ENCODE results near the gene LPIN1. TPM values are rescaled to one million over a fixed set of nuclear protein-coding genes. Genes with fewer than 3 reads are reported as not detected.
A peak's percentile ranks its signal among the peaks of the same experiment; 100 is the strongest.

LPIN1 gene
- total and polyA plus RNA-seq, 7 experiments from 2014 or later = 25.5 to 88.1 (median 70.6) TPM

DNA sequence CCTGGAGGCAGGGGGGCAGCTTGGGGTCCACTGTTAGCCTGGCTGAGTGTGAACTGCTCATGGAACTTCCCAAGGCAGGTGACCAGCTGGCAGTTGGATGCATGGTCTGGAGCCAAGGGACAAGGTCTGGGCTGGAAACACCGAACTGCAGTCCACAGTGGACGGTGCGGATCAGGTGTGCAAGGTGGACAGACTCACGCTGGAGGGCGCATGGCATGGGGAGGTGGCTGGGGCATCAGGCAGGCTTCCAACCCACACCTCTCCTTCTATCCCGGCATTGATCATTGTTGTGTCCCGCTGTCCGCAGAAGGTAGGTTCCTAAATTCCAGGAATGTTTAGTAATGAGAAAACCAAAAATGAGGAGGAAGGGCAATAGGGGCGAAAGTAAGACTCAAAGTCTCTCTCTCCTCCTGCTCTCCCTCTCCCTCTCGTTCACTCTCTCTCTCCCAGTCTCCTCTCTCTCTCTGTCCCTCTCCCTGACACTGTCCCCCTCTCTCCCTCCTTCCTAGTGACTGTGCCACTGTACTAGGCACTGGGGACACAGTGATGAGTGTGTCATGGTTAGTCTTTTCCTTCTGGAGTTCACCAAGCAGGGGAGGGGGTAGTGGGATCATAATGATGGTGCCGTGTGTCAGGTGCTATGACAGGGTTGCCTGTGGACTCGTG is 30.3 kb upstream of the LPIN1 start:
- ATAC-seq (no peak), DNase-seq (no peak)
- intact Hi-C loops (cut with micrococcal nuclease) = no loop called here
- ChIA-PET POLR2A (no interaction called here), CTCF (no interaction called here)
- Mint-ChIP-seq H3K9me3 (no peaks in the 10 kb centered on the region), H3K27me3 (peaks cover 5 to 30% (median 10%) of the 10 kb centered on the region in 5 donors), H3K4me3 (no peak overlapping the region), H3K4me1 (peaks cover 0 to 9% (median 0%) of the 10 kb centered on the region in 7 donors), H3K27ac (no peak overlapping the region), H3K36me3 (no peaks in the 10 kb centered on the region)
- H3K9me3 ChIP-seq (ENCODE audit: control insufficient read depth in 2 of 3, low read length in 3 of 3) = no peaks in the 10 kb centered on the region
- no peaks in the 10 kb centered on the region for H3K27me3 ChIP-seq (ENCODE audit: control insufficient read depth in 2 of 2, insufficient read depth in 2 of 2, low read length in 2 of 2)
- no peaks in the 10 kb centered on the region for H3K4me1 ChIP-seq (ENCODE audit: control insufficient read depth in 2 of 2, insufficient read depth in 2 of 2, low read length in 2 of 2)
- H3K36me3 ChIP-seq (ENCODE audit: control insufficient read depth in 2 of 3, insufficient read depth in 3 of 3, low read length in 3 of 3) = no peaks in the 10 kb centered on the region
- no peak overlapping the region for H3K27ac ChIP-seq (ENCODE audit: low read depth, low read length)
- no peak overlapping the region for H3K4me3 ChIP-seq (ENCODE audit: low read length)

DNA sequence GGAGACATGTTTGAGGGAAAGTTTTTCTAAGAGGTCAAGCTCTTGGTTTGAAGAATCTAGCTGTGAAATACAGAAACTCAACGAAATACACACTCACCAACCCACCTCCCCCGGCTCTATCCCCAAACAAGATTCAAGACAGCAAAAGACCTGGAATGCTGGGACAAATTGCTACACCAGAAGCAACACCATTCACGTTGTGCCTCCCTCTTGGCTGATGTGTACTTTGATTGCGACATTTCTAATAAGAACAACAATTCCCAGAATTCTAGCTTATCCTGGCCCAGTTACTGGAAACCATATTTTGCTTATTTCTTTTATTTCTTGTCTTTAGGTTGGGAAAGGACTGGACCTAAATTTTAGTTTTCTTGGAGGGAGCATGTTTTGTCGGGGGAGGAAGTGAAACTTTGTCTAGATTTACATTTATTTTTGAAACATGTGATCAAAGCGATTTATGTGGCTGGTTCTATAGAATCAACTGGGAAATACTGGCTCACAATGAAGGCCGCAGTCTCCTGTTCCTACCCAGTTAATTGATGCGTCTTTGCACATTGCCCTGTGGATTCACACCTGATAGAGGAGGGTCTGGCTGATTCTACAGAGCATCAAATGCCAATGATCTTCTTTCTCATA is 29.6 kb upstream of the LPIN1 start:
- intact Hi-C loops (cut with micrococcal nuclease) = no loop called here
- peaks cover 0 to 9% (median 0%) of the 10 kb centered on the region in 7 donors for H3K4me1 Mint-ChIP-seq
- peaks cover 5 to 29% (median 10%) of the 10 kb centered on the region in 5 donors for H3K27me3 Mint-ChIP-seq
- H3K9me3 ChIP-seq (ENCODE audit: control insufficient read depth in 2 of 3, low read length in 3 of 3) = no peaks in the 10 kb centered on the region
- ChIA-PET CTCF (no interaction called here), POLR2A (no interaction called here)
- no peaks in the 10 kb centered on the region for H3K9me3 Mint-ChIP-seq
- ATAC-seq = no peak
- H3K4me3 ChIP-seq (ENCODE audit: low read length) = no peak overlapping the region
- no peaks in the 10 kb centered on the region for H3K36me3 ChIP-seq (ENCODE audit: control insufficient read depth in 2 of 3, insufficient read depth in 3 of 3, low read length in 3 of 3)
- H3K27ac Mint-ChIP-seq = no peak overlapping the region
- no peaks in the 10 kb centered on the region for H3K36me3 Mint-ChIP-seq
- no peaks in the 10 kb centered on the region for H3K4me1 ChIP-seq (ENCODE audit: control insufficient read depth in 2 of 2, insufficient read depth in 2 of 2, low read length in 2 of 2)
- no peak overlapping the region for H3K4me3 Mint-ChIP-seq
- no peak overlapping the region for H3K27ac ChIP-seq (ENCODE audit: low read depth, low read length)
- DNase-seq = no peak
- H3K27me3 ChIP-seq (ENCODE audit: control insufficient read depth in 2 of 2, insufficient read depth in 2 of 2, low read length in 2 of 2) = no peaks in the 10 kb centered on the region

DNA sequence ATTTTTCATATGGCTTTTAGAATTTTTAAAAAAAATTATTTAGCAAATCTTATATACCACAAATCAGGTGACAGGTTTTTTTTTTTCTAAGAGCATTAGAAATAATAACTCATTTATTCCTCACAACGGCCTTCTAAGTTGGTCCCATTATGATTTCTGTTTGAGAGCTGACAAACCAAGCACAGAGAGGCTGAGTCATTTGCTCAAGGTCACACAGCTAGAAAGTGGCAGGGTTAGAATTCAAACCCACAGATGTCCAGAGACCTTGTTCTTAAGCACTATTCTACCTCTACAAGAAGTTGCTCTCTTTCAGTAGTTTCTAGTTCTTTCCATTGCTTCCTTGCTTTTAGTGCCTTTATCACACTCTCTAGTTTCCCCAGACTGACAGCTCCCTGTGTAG is 28.8 kb upstream of the LPIN1 start:
- H3K27me3 ChIP-seq (ENCODE audit: control insufficient read depth in 2 of 2, insufficient read depth in 2 of 2, low read length in 2 of 2) = no peaks in the 10 kb centered on the region
- ATAC-seq (no peak), DNase-seq (no peak)
- intact Hi-C loops (cut with micrococcal nuclease) = no loop called here
- peak overlapping the region in 2 of 9 donors; percentile 9 to 16 for H3K27ac Mint-ChIP-seq
- no peaks in the 10 kb centered on the region for H3K36me3 Mint-ChIP-seq
- no peaks in the 10 kb centered on the region for H3K4me1 ChIP-seq (ENCODE audit: control insufficient read depth in 2 of 2, insufficient read depth in 2 of 2, low read length in 2 of 2)
- peaks cover 5 to 29% (median 10%) of the 10 kb centered on the region in 5 donors for H3K27me3 Mint-ChIP-seq
- H3K27ac ChIP-seq (ENCODE audit: low read depth, low read length) = no peak overlapping the region
- ChIA-PET POLR2A (no interaction called here), CTCF (no interaction called here)
- H3K4me3 ChIP-seq (ENCODE audit: low read length) = no peak overlapping the region
- no peaks in the 10 kb centered on the region for H3K36me3 ChIP-seq (ENCODE audit: control insufficient read depth in 2 of 3, insufficient read depth in 3 of 3, low read length in 3 of 3)
- no peaks in the 10 kb centered on the region for H3K9me3 Mint-ChIP-seq
- H3K9me3 ChIP-seq (ENCODE audit: control insufficient read depth in 2 of 3, low read length in 3 of 3) = no peaks in the 10 kb centered on the region
- peaks cover 0 to 9% (median 0%) of the 10 kb centered on the region in 7 donors for H3K4me1 Mint-ChIP-seq
- no peak overlapping the region for H3K4me3 Mint-ChIP-seq

DNA sequence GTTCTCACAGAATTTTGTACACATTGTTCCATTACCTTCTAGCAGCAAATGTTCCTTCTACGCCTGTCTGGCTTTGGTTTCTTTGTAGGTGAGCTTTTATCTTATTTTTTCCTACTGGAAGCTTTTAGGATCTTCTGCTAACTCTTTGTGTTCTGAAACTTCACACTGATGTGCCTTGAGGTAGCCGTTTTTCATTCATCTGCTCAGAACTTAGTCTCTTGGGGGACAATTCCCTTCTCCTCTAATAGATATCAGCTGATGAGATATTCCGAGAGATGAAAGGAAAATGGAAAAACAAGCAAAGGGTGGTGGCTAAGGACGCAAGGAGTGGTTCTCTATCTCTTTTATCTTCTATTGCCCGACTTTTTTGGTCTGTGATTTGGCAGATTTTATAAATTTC is 27.8 kb upstream of the LPIN1 start:
- Mint-ChIP-seq H3K27me3 (peaks cover 5 to 33% (median 10%) of the 10 kb centered on the region in 5 donors), H3K4me3 (no peak overlapping the region), H3K27ac (no peak overlapping the region), H3K4me1 (peaks cover 0 to 9% (median 0%) of the 10 kb centered on the region in 7 donors), H3K36me3 (no peaks in the 10 kb centered on the region), H3K9me3 (no peaks in the 10 kb centered on the region)
- ChIA-PET CTCF (no interaction called here), POLR2A (no interaction called here)
- H3K27ac ChIP-seq (ENCODE audit: low read depth, low read length) = no peak overlapping the region
- DNase-seq (no peak), ATAC-seq (no peak)
- no peak overlapping the region for H3K4me3 ChIP-seq (ENCODE audit: low read length)
- no peaks in the 10 kb centered on the region for H3K36me3 ChIP-seq (ENCODE audit: control insufficient read depth in 2 of 3, insufficient read depth in 3 of 3, low read length in 3 of 3)
- intact Hi-C loops (cut with micrococcal nuclease) = no loop called here
- H3K4me1 ChIP-seq (ENCODE audit: control insufficient read depth in 2 of 2, insufficient read depth in 2 of 2, low read length in 2 of 2) = no peaks in the 10 kb centered on the region
- H3K27me3 ChIP-seq (ENCODE audit: control insufficient read depth in 2 of 2, insufficient read depth in 2 of 2, low read length in 2 of 2) = no peaks in the 10 kb centered on the region
- no peaks in the 10 kb centered on the region for H3K9me3 ChIP-seq (ENCODE audit: control insufficient read depth in 2 of 3, low read length in 3 of 3)

DNA sequence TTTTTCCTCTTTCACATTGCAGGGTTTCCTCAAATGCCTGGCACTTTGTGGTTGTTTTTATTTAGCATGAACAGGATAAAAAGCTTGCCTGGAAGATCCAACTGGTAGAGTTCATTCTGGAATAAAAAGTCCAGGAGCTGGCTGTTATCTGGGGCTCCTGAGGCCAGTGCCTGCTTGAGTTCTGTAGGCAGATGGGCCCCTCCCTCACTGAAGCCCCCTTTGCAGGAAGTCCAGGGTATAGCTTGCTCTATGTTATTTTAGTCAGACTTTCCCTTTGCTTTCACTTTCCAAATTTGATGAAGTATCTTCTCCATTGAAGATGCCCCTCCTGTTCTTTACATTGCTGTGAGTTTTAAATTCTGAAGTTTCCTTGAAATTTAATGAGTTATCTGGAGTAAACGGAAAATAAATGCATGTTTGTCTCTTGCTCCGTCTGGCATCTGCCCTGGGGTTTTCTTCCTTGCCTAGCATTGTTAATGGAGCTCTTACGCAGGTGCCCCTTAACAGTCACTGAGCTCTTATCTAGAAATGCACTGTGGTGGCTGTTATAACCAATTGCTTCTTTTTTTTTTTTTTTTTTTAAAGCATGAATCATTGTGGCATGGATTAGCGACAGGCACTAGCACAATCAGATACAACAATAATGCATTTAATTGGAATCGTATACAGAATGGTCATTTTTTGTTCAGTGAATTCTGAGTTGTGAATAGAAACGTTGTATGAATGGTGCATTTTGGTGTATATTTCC is 27.0 kb upstream of the LPIN1 start:
- Histone ChIP-seq H3K9me3 (ENCODE audit: control insufficient read depth in 2 of 3, low read length in 3 of 3) (no peaks in the 10 kb centered on the region), H3K4me3 (ENCODE audit: low read length) (no peak overlapping the region), H3K27ac (ENCODE audit: low read depth, low read length) (no peak overlapping the region), H3K4me1 (ENCODE audit: control insufficient read depth in 2 of 2, insufficient read depth in 2 of 2, low read length in 2 of 2) (no peaks in the 10 kb centered on the region), H3K36me3 (ENCODE audit: control insufficient read depth in 2 of 3, insufficient read depth in 3 of 3, low read length in 3 of 3) (no peaks in the 10 kb centered on the region), H3K27me3 (ENCODE audit: control insufficient read depth in 2 of 2, insufficient read depth in 2 of 2, low read length in 2 of 2) (no peaks in the 10 kb centered on the region)
- Mint-ChIP-seq H3K27ac (no peak overlapping the region), H3K4me1 (peaks cover 0 to 9% (median 0%) of the 10 kb centered on the region in 7 donors), H3K27me3 (peaks cover 5 to 38% (median 10%) of the 10 kb centered on the region in 5 donors), H3K4me3 (peak overlapping the region in 9 of 10 donors; percentile 12 to 83 (median 53)), H3K9me3 (no peaks in the 10 kb centered on the region), H3K36me3 (no peaks in the 10 kb centered on the region)
- no peak for ATAC-seq
- CTCF ChIA-PET = interaction anchor here (0.7 kb wide), 1 partner anchor 60 kb away, joined by 3 read pairs; no protein-coding TSS in a partner anchor
- POLR2A ChIA-PET = no interaction called here
- intact Hi-C loops (cut with micrococcal nuclease) = no loop called here
- no peak for DNase-seq

DNA sequence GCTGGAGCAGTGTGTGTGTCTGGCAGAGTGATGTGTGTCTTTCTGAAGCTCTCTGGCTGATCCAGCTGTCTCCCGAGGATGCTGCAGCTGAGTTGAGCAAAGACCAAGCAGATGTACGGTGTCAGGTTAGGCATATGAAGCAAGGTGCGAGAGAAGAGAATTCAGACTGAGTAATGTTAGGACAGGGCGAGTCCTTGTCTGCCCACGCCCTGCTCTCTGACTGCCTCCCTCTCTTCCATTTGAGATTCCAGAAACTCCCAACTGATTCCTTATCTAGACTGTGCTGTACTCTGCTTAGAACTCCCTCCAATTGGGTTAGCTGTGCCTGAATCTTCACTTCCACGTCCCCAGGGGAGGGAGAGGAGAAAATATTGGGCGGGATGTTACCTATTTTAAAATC is 25.7 kb upstream of the LPIN1 start:
- no peaks in the 10 kb centered on the region for H3K9me3 ChIP-seq (ENCODE audit: control insufficient read depth in 2 of 3, low read length in 3 of 3)
- no peaks in the 10 kb centered on the region for H3K36me3 Mint-ChIP-seq
- no peak overlapping the region for H3K4me3 ChIP-seq (ENCODE audit: low read length)
- H3K27me3 Mint-ChIP-seq = peaks cover 5 to 38% (median 10%) of the 10 kb centered on the region in 5 donors
- ChIA-PET POLR2A (interaction anchor here (1.1 kb wide), 1 partner anchor 54 kb away, joined by 3 read pairs; no protein-coding TSS in a partner anchor), CTCF (no interaction called here)
- intact Hi-C loops (cut with micrococcal nuclease) = no loop called here
- H3K27ac ChIP-seq (ENCODE audit: low read depth, low read length) = no peak overlapping the region
- no peak for DNase-seq
- ATAC-seq = no peak
- H3K4me3 Mint-ChIP-seq = no peak overlapping the region
- H3K27ac Mint-ChIP-seq = no peak overlapping the region
- no peaks in the 10 kb centered on the region for H3K4me1 ChIP-seq (ENCODE audit: control insufficient read depth in 2 of 2, insufficient read depth in 2 of 2, low read length in 2 of 2)
- no peaks in the 10 kb centered on the region for H3K9me3 Mint-ChIP-seq
- no peaks in the 10 kb centered on the region for H3K27me3 ChIP-seq (ENCODE audit: control insufficient read depth in 2 of 2, insufficient read depth in 2 of 2, low read length in 2 of 2)
- H3K4me1 Mint-ChIP-seq = peaks cover 0 to 9% (median 0%) of the 10 kb centered on the region in 7 donors
- no peaks in the 10 kb centered on the region for H3K36me3 ChIP-seq (ENCODE audit: control insufficient read depth in 2 of 3, insufficient read depth in 3 of 3, low read length in 3 of 3)
